ENCODE results near the gene IQSEC3.

The IQSEC3 gene

GRCh38 chr12:121647-122046 is 55.1 kb downstream of the IQSEC3 start:
- TF ChIP-seq CTCF (IDR thresholded peaks at IDR 0.05; ENCODE audit: low read length, missing control alignments): no peak

GRCh38 chr12:125075-125474 is 58.5 kb downstream of the IQSEC3 start:
- DNase-seq (ENCODE audit: low read depth): no peak
- no peak overlapping the region for H3K4me3 ChIP-seq (replicated peaks; ENCODE audit: low read depth, low read length)
- no peak for TF ChIP-seq CTCF (IDR thresholded peaks at IDR 0.05; ENCODE audit: low read length, missing control alignments)

More at GRCh38 chr12:121647-122046, 55.1 kb downstream of the IQSEC3 start:
- DNase-seq (ENCODE audit: low read depth): no peak
- no peak overlapping the region for H3K4me3 ChIP-seq (replicated peaks; ENCODE audit: low read depth, low read length)

- H3K4me3 ChIP-seq (replicated peaks; ENCODE audit: low read depth, low read length): no peak overlapping the region
- no peak for DNase-seq (ENCODE audit: low read depth)
Observed at GRCh38 chr12:125566-125965, 59.0 kb downstream of the IQSEC3 start.

GRCh38 chr12:128079-128478 is 61.5 kb downstream of the IQSEC3 start:
- TF ChIP-seq CTCF (IDR thresholded peaks at IDR 0.05; ENCODE audit: low read length, missing control alignments): no peak
- DNase-seq (ENCODE audit: low read depth): no peak
- no peak overlapping the region for H3K4me3 ChIP-seq (replicated peaks; ENCODE audit: low read depth, low read length)

More at GRCh38 chr12:125566-125965, 59.0 kb downstream of the IQSEC3 start:
- TF ChIP-seq CTCF (IDR thresholded peaks at IDR 0.05; ENCODE audit: low read length, missing control alignments): no peak

- H3K4me3 ChIP-seq (replicated peaks; ENCODE audit: low read depth, low read length): no peak overlapping the region
- DNase-seq (ENCODE audit: low read depth): no peak
- TF ChIP-seq CTCF (IDR thresholded peaks at IDR 0.05; ENCODE audit: low read length, missing control alignments): no peak
Observed at GRCh38 chr12:129001-129400, 62.4 kb downstream of the IQSEC3 start.

- no peak for DNase-seq (ENCODE audit: low read depth)
- no peak for TF ChIP-seq CTCF (IDR thresholded peaks at IDR 0.05; ENCODE audit: low read length, missing control alignments)
- no peak overlapping the region for H3K4me3 ChIP-seq (replicated peaks; ENCODE audit: low read depth, low read length)
Observed at GRCh38 chr12:130519-130918, 64.0 kb downstream of the IQSEC3 start.

- TF ChIP-seq CTCF (IDR thresholded peaks at IDR 0.05; ENCODE audit: low read length, missing control alignments): no peak
- no peak for DNase-seq (ENCODE audit: low read depth)
- H3K4me3 ChIP-seq (replicated peaks; ENCODE audit: low read depth, low read length): no peak overlapping the region
Observed at GRCh38 chr12:131008-131407, 64.4 kb downstream of the IQSEC3 start.
